SK-N-SH treated with all-trans-retinoic acid at 6 μM for 48 hours (cell line): ENCODE data around the gene HS3ST4.

Source experiments
- ATAC-seq: fragments of 200-7000 bp; cut with Tn5 transposase; 3 replicates; pipeline ENCODE4 v1.9.1; 2020; ENCODE audit warnings: mild to moderate bottlenecking, moderate library complexity
- ARNTL ChIP-seq: fragments of 450-650 bp; formaldehyde crosslinking; IDR thresholded peaks from 2 replicates; pipeline ENCODE4 v1.5.0; 2020; ENCODE audit warnings: low read depth, mild to moderate bottlenecking, moderate library complexity, borderline replicate concordance
- BACH2 ChIP-seq: fragments of 250-450 bp; sonication (Bioruptor Pico); IDR thresholded peaks from 2 replicates; pipeline ENCODE4 v1.9.0; 2021; ENCODE audit warnings: mild to moderate bottlenecking, borderline replicate concordance
- ESRRG ChIP-seq: fragments of 250-450 bp; sonication (Bioruptor Pico); IDR thresholded peaks from 2 replicates; pipeline ENCODE4 v1.6.1; 2021; ENCODE audit warnings: mild to moderate bottlenecking
- ISL1 ChIP-seq: fragments of 250-450 bp; sonication (Bioruptor Pico); IDR thresholded peaks from 2 replicates; pipeline ENCODE4 v2.1.2; 2022; ENCODE audit warnings: mild to moderate bottlenecking, moderate library complexity
- OSR1 ChIP-seq: fragments of 250-450 bp; sonication (Bioruptor Pico); IDR thresholded peaks from 2 replicates; pipeline ENCODE4 v1.8.0; 2022; ENCODE audit warnings: moderate library complexity, mild to moderate bottlenecking, inconsistent platforms
- PATZ1 ChIP-seq: fragments of 250-450 bp; sonication (Bioruptor Pico); IDR thresholded peaks from 2 replicates; pipeline ENCODE4 v1.8.0; 2020; ENCODE audit warnings: mild to moderate bottlenecking, moderate library complexity, borderline replicate concordance
- POU6F1 ChIP-seq: fragments of 250-450 bp; sonication (Bioruptor Pico); IDR thresholded peaks from 2 replicates; pipeline ENCODE4 v1.8.0; 2021; ENCODE audit warnings: low read depth, mild to moderate bottlenecking, moderate library complexity, borderline replicate concordance
- RARB ChIP-seq: fragments of 250-450 bp; sonication (Bioruptor Pico); IDR thresholded peaks from 2 replicates; pipeline ENCODE4 v1.8.0; 2021; ENCODE audit warnings: mild to moderate bottlenecking, moderate library complexity
- SNAI2 ChIP-seq: fragments of 250-450 bp; sonication (Bioruptor Pico); IDR thresholded peaks from 2 replicates; pipeline ENCODE4 v1.5.0; 2020; ENCODE audit warnings: mild to moderate bottlenecking, moderate library complexity
- TCF4 ChIP-seq: fragments of 250-450 bp; sonication (Bioruptor Pico); IDR thresholded peaks from 2 replicates; pipeline ENCODE4 v1.8.0; 2021; ENCODE audit warnings: mild to moderate bottlenecking, moderate library complexity, borderline replicate concordance
- TOX ChIP-seq: fragments of 250-450 bp; sonication (Bioruptor Pico); IDR thresholded peaks from 2 replicates; pipeline ENCODE4 v1.8.0; 2021; ENCODE audit warnings: mild to moderate bottlenecking, moderate library complexity, borderline replicate concordance
- TSHZ2 ChIP-seq: fragments of 250-450 bp; sonication (Bioruptor Pico); IDR thresholded peaks from 2 replicates; pipeline ENCODE4 v1.5.0; 2020; ENCODE audit warnings: mild to moderate bottlenecking, moderate library complexity
- ZC3H10 ChIP-seq: fragments of 250-450 bp; sonication (Bioruptor Pico); IDR thresholded peaks from 2 replicates; pipeline ENCODE4 v1.5.1; 2021; ENCODE audit warnings: mild to moderate bottlenecking, moderate library complexity
- ZFP3 ChIP-seq: fragments of 250-450 bp; sonication (Bioruptor Pico); IDR thresholded peaks from 2 replicates; pipeline ENCODE4 v1.5.0; 2020; ENCODE audit warnings: mild to moderate bottlenecking, moderate library complexity
- ZFP30 ChIP-seq: fragments of 450-650 bp; formaldehyde crosslinking; IDR thresholded peaks from 2 replicates; pipeline ENCODE4 v1.5.0; 2022; ENCODE audit warnings: mild to moderate bottlenecking, moderate library complexity
- ZNF565 ChIP-seq: fragments of 450-650 bp; formaldehyde crosslinking; conservative IDR thresholded peaks from 2 replicates; pipeline ENCODE4 v1.5.0; 2020; ENCODE audit warnings: low read depth, mild to moderate bottlenecking, moderate library complexity
- ZNF70 ChIP-seq: fragments of 450-650 bp; formaldehyde crosslinking; IDR thresholded peaks from 2 replicates; pipeline ENCODE4 v1.5.0; 2020; ENCODE audit warnings: mild to moderate bottlenecking, moderate library complexity
- ZNF8 ChIP-seq: fragments of 450-650 bp; formaldehyde crosslinking; IDR thresholded peaks from 2 replicates; pipeline ENCODE4 v1.5.0; 2020; ENCODE audit warnings: mild to moderate bottlenecking, moderate library complexity
- TF ChIP-seq, protein P1 (sequence below): fragments of 250-450 bp; sonication (Bioruptor Pico); IDR thresholded peaks from 2 replicates; pipeline ENCODE4 v1.5.1; 2020; ENCODE audit warnings: low read depth, mild to moderate bottlenecking, moderate library complexity
- TF ChIP-seq, protein P2 (sequence below): fragments of 250-450 bp; sonication (Bioruptor Pico); IDR thresholded peaks from 2 replicates; pipeline ENCODE4 v1.5.1; 2021; ENCODE audit warnings: mild to moderate bottlenecking, moderate library complexity

HS3ST4 gene

DNA sequence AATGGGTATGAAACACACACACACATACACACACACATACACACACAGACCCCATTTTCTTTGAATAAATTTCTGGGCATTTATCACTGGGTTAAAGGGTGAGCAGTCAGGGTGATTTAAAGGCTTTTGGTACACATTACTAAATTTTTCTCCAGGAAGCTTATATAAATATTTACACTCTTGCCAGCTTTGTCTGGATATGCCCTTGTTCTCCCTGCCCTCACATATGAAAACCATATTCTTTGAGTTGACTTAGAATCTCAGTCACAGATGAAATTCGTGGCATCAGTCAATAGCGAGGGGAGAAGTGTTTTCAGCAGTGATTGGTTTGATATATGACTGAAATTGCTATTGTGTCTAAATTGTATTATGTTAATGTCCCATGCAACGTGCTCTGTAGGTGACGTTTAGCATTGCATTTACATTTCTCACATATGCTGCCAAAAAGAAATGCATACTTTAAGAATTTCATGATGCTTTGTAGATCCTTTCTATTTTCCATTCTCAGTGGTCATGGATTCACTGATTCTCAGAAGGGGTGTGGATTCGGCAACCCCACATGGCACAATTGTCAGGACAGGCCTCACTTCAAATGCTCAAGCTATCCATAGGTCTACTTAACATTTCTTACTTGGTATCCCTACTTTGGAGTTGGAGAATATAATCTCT is 34.8 kb downstream of the HS3ST4 start:
- no peak for ATAC-seq
- no peak for TF ChIP-seq SNAI2 (CRISPR knock-in tag)
- no peak for TF ChIP-seq TOX
- TF ChIP-seq ZC3H10 (CRISPR knock-in tag) = no peak
- TF ChIP-seq PATZ1 (CRISPR knock-in tag) = no peak
- TF ChIP-seq ESRRG (CRISPR knock-in tag) = no peak
- no peak for TF ChIP-seq RARB (CRISPR knock-in tag)
- TF ChIP-seq ZFP3 (CRISPR knock-in tag) = no peak
- no peak for TF ChIP-seq TCF4 (CRISPR knock-in tag)
- no peak for TF ChIP-seq OSR1 (CRISPR knock-in tag)
- TF ChIP-seq TSHZ2 (CRISPR knock-in tag) = no peak
- no peak for TF ChIP-seq ZNF8 (CRISPR knock-in tag)
- no peak for TF ChIP-seq ARNTL (CRISPR knock-in tag)
- TF ChIP-seq POU6F1 = no peak
- no peak for TF ChIP-seq BACH2 (CRISPR knock-in tag)
- TF ChIP-seq ZNF565 = no peak
- no peak for TF ChIP-seq ZFP30
- TF ChIP-seq, protein P1, sequence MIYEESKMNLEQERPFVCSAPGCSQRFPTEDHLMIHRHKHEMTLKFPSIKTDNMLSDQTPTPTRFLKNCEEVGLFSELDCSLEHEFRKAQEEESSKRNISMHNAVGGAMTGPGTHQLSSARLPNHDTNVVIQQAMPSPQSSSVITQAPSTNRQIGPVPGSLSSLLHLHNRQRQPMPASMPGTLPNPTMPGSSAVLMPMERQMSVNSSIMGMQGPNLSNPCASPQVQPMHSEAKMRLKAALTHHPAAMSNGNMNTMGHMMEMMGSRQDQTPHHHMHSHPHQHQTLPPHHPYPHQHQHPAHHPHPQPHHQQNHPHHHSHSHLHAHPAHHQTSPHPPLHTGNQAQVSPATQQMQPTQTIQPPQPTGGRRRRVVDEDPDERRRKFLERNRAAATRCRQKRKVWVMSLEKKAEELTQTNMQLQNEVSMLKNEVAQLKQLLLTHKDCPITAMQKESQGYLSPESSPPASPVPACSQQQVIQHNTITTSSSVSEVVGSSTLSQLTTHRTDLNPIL = no peak

DNA sequence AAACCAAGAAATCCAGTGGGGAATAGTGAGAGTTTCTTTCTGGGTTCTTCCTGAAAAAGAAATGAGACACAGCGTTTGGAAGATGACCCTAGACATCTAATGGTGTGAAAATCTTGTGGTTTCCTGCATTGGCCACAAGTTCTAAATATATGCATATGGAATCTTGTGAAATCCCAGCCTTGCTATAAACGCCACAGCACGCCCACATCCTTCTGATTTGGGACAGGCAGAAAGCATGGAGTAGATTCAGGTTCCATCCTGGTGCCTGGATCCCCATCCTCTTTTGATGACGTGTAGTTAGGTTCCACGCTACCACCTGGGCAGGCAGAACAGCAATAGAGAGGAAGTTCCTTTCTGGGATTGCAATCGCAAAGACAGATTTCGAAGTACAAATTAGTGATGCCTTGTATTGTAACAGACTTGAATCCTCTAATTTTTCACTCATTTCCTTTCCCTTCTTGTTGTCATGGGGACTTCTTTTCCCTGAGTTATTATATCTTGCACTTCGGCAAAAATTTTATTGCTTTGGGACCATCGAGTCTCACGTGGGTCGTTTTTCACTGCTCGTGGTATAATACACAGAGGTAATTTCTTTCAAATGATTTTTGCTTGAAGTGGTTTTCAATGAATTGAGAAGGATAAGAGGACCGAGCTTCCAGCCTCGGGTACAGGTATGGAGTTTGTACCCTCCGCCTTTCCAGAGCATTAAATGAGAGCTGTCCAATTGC is 37.6 kb downstream of the HS3ST4 start:
- no peak for ATAC-seq
- TF ChIP-seq ZC3H10 (CRISPR knock-in tag) (no peak), ZFP30 (no peak), SNAI2 (CRISPR knock-in tag) (no peak), OSR1 (CRISPR knock-in tag) (no peak), ZNF565 (no peak), RARB (CRISPR knock-in tag) (no peak), ESRRG (CRISPR knock-in tag) (no peak), ZNF70 (CRISPR knock-in tag) (no peak), ARNTL (CRISPR knock-in tag) (no peak), ZFP3 (CRISPR knock-in tag) (no peak), BACH2 (CRISPR knock-in tag) (no peak), TOX (no peak), ISL1 (CRISPR knock-in tag) (no peak)
- TF ChIP-seq, protein P1 = no peak
- TF ChIP-seq, protein P2, sequence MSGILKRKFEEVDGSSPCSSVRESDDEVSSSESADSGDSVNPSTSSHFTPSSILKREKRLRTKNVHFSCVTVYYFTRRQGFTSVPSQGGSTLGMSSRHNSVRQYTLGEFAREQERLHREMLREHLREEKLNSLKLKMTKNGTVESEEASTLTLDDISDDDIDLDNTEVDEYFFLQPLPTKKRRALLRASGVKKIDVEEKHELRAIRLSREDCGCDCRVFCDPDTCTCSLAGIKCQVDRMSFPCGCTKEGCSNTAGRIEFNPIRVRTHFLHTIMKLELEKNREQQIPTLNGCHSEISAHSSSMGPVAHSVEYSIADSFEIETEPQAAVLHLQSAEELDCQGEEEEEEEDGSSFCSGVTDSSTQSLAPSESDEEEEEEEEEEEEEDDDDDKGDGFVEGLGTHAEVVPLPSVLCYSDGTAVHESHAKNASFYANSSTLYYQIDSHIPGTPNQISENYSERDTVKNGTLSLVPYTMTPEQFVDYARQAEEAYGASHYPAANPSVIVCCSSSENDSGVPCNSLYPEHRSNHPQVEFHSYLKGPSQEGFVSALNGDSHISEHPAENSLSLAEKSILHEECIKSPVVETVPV = no peak
- TF ChIP-seq, all 23 proteins: peak for 0
